AG04449 (cell line): ENCODE results near the gene RIPOR3.

Source experiments
- CTCF ChIA-PET: fragments of 350-600 bp; formaldehyde crosslinking; extraction: SDS; loops from one replicate; lab custom pipeline; 2021; ENCODE audit warnings: antibody characterized with exemption; lab: Yijun Ruan, JAX
- POLR2A ChIA-PET: fragments of 400-600, 350-600 bp; formaldehyde crosslinking; extraction: SDS; loops from one replicate; lab custom pipeline; 2020; ENCODE audit warnings: antibody characterized with exemption, inconsistent platforms; lab: Yijun Ruan, JAX
- DNase-seq: peaks from one replicate; pipeline ENCODE4 v3.0.0-alpha.2; 2010; ENCODE audit warnings: low read depth, low spot score
- H3K4me3 ChIP-seq: 2 replicates; pipeline ENCODE4 v1.5.1; 2011; ENCODE audit warnings: low read depth, mild to moderate bottlenecking, control low read depth, low read length
- TF ChIP-seq, protein P1 (sequence below): IDR thresholded peaks from one replicate; pipeline ENCODE4 v1.5.1; 2011; ENCODE audit warnings: mild to moderate bottlenecking, moderate library complexity, low read length, control low read depth, inconsistent platforms; ENCODE audit not compliant: insufficient read depth; ENCODE audit errors: missing control alignments

RIPOR3 gene

GRCh38 chr20:50632701-50633100, 58.6 kb downstream of the RIPOR3 start:
- CTCF ChIA-PET = interaction anchor here (0.5 to 15.3 kb wide), 6 partner anchors 8 to 290 kb away, joined by 3 to 174 read pairs (median 4); no protein-coding TSS in a partner anchor
- POLR2A ChIA-PET = no interaction called here

GRCh38 chr20:50632236-50632635, 59.1 kb downstream of the RIPOR3 start:
- DNase-seq = no peak
- TF ChIP-seq, protein P1, sequence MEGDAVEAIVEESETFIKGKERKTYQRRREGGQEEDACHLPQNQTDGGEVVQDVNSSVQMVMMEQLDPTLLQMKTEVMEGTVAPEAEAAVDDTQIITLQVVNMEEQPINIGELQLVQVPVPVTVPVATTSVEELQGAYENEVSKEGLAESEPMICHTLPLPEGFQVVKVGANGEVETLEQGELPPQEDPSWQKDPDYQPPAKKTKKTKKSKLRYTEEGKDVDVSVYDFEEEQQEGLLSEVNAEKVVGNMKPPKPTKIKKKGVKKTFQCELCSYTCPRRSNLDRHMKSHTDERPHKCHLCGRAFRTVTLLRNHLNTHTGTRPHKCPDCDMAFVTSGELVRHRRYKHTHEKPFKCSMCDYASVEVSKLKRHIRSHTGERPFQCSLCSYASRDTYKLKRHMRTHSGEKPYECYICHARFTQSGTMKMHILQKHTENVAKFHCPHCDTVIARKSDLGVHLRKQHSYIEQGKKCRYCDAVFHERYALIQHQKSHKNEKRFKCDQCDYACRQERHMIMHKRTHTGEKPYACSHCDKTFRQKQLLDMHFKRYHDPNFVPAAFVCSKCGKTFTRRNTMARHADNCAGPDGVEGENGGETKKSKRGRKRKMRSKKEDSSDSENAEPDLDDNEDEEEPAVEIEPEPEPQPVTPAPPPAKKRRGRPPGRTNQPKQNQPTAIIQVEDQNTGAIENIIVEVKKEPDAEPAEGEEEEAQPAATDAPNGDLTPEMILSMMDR = no peak
- no peak overlapping the region for H3K4me3 ChIP-seq
- POLR2A ChIA-PET = no interaction called here
- CTCF ChIA-PET = interaction anchor here (0.5 to 15.3 kb wide), 6 partner anchors 8 to 291 kb away, joined by 3 to 174 read pairs (median 4); no protein-coding TSS in a partner anchor

More at GRCh38 chr20:50632701-50633100, 58.6 kb downstream of the RIPOR3 start:
- TF ChIP-seq, protein P1 = no peak
- H3K4me3 ChIP-seq = no peak overlapping the region
- DNase-seq = no peak

- no peak overlapping the region for H3K4me3 ChIP-seq
- TF ChIP-seq, protein P1 = no peak
- no peak for DNase-seq
- ChIA-PET POLR2A (no interaction called here), CTCF (interaction anchor here (15.3 kb wide), 1 partner anchor 119 kb away, joined by 174 read pairs; no protein-coding TSS in a partner anchor)
These were observed 60.6 kb downstream of the RIPOR3 start for GRCh38 chr20:50630578-50631263.

GRCh38 chr20:50629670-50630045, 61.7 kb downstream of the RIPOR3 start:
- DNase-seq = no peak
- TF ChIP-seq, protein P1 = no peak
- ChIA-PET POLR2A (no interaction called here), CTCF (interaction anchor here (15.3 kb wide), 1 partner anchor 120 kb away, joined by 174 read pairs; no protein-coding TSS in a partner anchor)
- no peak overlapping the region for H3K4me3 ChIP-seq

GRCh38 chr20:50628853-50629669, 62.3 kb downstream of the RIPOR3 start:
- CTCF ChIA-PET = interaction anchor here (0.8 to 15.3 kb wide), 3 partner anchors 8 to 159 kb away, joined by 3 to 174 read pairs (median 4); no protein-coding TSS in a partner anchor
- TF ChIP-seq, protein P1 = no peak
- DNase-seq = no peak
- no peak overlapping the region for H3K4me3 ChIP-seq
- POLR2A ChIA-PET = no interaction called here
